Activated CD4-positive, alpha-beta T cell treated with anti-CD3 and anti-CD28 coated beads, Interleukin-2, amount 50 U/mL, for 24 hours (primary cell): ENCODE data around the gene CES4A.
"Not testable (repeated sequence)": the region's sequence is repeated elsewhere in the genome, so short reads cannot be mapped to it uniquely, and the experiment has no call there.

Experiments used
- DNase-seq, 2 donors: peaks; one replicate each; pipeline ENCODE4 v3.0.0-alpha.2; 2020; ENCODE audit warnings: low read depth in 1 of 2, low spot score in 1 of 2

CES4A gene

GRCh38 chr16:66988197-66988788 is at the start of gene CES4A:
TSS of gene CES4A (plus strand) at chr16:66988589. CDS start at chr16:66988773, 184 bp downstream.
- DNase-seq, result no peak

GRCh38 chr16:66939366-66939765 is 49.0 kb upstream of the CES4A start:
- DNase-seq, result no peak

GRCh38 chr16:66940236-66940635 is 48.2 kb upstream of the CES4A start:
- DNase-seq, result no peak

GRCh38 chr16:66942981-66943380 is 45.4 kb upstream of the CES4A start:
- no peak for DNase-seq

GRCh38 chr16:66943426-66944053 is 44.8 kb upstream of the CES4A start:
- no peak for DNase-seq

GRCh38 chr16:66944054-66944441 is 44.3 kb upstream of the CES4A start:
- DNase-seq, result no peak

- not testable (repeated sequence) for DNase-seq
Observed at GRCh38 chr16:66944971-66945370, 43.4 kb upstream of the CES4A start.

GRCh38 chr16:66945939-66946338 is 42.5 kb upstream of the CES4A start:
- no peak for DNase-seq

- DNase-seq, result no peak
Observed at GRCh38 chr16:66946541-66946940, 41.8 kb upstream of the CES4A start.

- DNase-seq, result no peak
Observed at GRCh38 chr16:66946974-66947301, 41.5 kb upstream of the CES4A start.

- peak; percentile 71 to 77 for DNase-seq
Observed at GRCh38 chr16:66947302-66948065, 40.9 kb upstream of the CES4A start.

GRCh38 chr16:66948134-66948836 is 40.1 kb upstream of the CES4A start:
- DNase-seq, result no peak

- no peak for DNase-seq
Observed at GRCh38 chr16:66948837-66949225, 39.6 kb upstream of the CES4A start.

GRCh38 chr16:66949472-66949871 is 38.9 kb upstream of the CES4A start:
- DNase-seq, result no peak

- no peak for DNase-seq
Observed at GRCh38 chr16:66950437-66950836, 38.0 kb upstream of the CES4A start.

- DNase-seq, result no peak
Observed at GRCh38 chr16:66950971-66951790, 37.2 kb upstream of the CES4A start.

- no peak for DNase-seq
Observed at GRCh38 chr16:66952430-66953110, 35.8 kb upstream of the CES4A start.

- no peak for DNase-seq
Observed at GRCh38 chr16:66953462-66954096, 34.8 kb upstream of the CES4A start.

- peak; percentile 49 to 71 for DNase-seq
Observed at GRCh38 chr16:66954097-66954659, 34.2 kb upstream of the CES4A start.
